ENCODE results near the gene TRAM1L1.

TRAM1L1 gene

DNA sequence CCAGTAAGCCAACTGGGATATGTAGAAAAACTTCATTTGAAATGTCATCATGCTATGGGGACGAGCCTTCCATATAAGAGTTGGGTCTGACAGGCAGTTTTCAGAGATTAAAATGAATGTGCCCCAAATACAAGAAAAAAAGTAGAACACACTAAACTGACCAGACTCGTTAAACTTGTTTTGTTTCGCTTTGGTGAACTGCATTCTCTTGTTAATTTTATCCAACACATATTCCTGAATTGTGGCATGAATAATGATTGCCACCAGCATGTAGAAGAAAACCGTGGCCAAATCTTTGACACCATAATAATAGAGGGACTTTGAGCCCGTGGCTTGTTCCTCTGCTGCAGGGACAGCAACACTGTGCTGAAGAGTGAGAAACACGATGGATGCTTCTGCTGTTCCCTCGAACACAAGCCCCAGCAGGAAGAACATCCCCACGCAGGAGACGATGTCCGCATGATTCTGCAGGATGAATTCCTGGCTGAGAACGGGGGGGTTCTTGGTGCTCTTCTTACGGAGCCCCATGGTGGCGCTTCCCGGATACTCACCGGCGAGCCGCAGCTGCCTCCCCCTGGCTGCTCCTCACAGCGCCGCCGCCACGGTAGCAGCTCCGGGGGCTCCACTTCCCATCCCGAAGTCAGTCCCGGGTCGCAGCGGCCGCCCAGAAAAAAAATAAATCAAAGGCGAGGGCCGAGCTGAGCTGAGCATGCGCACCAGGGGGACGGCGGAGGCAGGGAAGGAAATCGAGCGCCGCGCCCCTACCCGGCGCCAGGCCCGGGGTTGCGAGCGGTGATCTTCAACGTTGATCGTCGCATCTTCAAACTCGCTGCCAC lies at the start of gene TRAM1L1:
TRAM1L1 (minus strand) TSS at position 711 of the 836 bp plus-strand sequence; CDS start at position 528, 183 bp downstream.
- TF ChIP-seq, protein P1, sequence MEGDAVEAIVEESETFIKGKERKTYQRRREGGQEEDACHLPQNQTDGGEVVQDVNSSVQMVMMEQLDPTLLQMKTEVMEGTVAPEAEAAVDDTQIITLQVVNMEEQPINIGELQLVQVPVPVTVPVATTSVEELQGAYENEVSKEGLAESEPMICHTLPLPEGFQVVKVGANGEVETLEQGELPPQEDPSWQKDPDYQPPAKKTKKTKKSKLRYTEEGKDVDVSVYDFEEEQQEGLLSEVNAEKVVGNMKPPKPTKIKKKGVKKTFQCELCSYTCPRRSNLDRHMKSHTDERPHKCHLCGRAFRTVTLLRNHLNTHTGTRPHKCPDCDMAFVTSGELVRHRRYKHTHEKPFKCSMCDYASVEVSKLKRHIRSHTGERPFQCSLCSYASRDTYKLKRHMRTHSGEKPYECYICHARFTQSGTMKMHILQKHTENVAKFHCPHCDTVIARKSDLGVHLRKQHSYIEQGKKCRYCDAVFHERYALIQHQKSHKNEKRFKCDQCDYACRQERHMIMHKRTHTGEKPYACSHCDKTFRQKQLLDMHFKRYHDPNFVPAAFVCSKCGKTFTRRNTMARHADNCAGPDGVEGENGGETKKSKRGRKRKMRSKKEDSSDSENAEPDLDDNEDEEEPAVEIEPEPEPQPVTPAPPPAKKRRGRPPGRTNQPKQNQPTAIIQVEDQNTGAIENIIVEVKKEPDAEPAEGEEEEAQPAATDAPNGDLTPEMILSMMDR (IDR thresholded peaks at IDR 0.05; ENCODE audit: low read depth, low read length, missing control alignments) = no peak
- H3K4me3 ChIP-seq (ENCODE audit: low read depth, low read length) = no peak within 1 kb of the TSS
- DNase-seq (ENCODE audit: low read depth) = no peak

DNA sequence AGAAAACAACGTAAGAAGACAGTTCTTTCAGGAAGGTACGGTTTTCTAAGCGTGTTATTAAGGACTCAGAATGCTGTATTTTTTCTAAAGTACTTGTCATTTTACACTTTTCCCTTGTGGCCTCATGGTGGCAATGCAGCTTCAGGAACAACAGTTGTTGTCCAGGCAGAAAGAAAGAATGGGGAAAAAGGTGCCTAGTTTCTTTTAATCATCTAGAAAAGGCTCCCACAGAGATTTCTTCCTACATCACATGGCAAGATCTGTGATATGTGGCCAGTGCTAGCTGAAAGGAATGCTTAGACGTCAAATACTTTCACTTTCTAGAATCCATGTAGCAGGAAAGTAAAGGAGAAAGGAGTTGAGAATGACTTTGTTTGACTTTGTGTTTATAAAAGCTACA lies 49.0 kb upstream of the TRAM1L1 start:
- no peak overlapping the region for H3K4me3 ChIP-seq (ENCODE audit: low read depth, low read length)
- no peak for DNase-seq (ENCODE audit: low read depth)
- TF ChIP-seq, protein P1 (IDR thresholded peaks at IDR 0.05; ENCODE audit: low read depth, low read length, missing control alignments) = peak; percentile 21

DNA sequence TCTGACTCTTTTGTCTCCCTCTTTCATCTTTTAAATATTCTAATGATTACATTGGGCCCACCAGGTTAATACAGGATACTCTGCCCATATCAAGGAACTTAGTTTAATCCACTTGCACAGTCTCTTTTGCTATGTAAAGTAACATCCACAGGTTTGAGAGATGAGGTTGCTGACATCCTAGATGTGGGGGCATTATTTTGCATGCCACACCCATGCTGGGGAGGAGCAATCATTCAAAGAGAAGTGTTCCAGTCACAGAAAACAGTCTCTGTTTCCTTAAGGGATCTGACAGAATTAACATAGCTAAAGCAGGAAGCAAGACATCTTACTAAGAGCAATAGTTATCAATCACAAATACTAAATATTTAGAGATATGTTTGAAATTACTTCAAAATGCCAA lies 11.5 kb upstream of the TRAM1L1 start:
- DNase-seq (ENCODE audit: low read depth) = no peak
- H3K4me3 ChIP-seq (ENCODE audit: low read depth, low read length) = no peak overlapping the region
- TF ChIP-seq, protein P1 (IDR thresholded peaks at IDR 0.05; ENCODE audit: low read depth, low read length, missing control alignments) = no peak

DNA sequence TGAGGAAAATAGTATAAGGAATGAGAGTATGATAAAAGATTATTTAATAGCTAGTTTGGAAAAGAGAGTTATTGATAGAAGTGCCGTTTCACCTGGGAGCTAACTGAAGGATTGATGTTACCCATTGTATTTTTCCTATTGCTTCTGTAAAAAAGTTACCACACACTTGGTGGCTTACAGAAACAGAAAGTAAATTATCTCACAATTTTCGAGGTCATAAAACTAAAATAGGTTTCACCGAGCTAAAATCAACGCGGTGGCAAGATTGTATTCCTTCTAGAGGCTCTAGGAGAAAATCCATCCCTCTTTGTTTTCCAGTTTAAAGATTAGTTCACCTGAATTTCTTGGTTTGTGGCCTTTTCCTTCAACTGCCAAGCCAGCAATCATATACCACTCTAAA lies 11.1 kb upstream of the TRAM1L1 start:
- DNase-seq (ENCODE audit: low read depth) = no peak
- TF ChIP-seq, protein P1 (IDR thresholded peaks at IDR 0.05; ENCODE audit: low read depth, low read length, missing control alignments) = no peak
- H3K4me3 ChIP-seq (ENCODE audit: low read depth, low read length) = no peak overlapping the region

DNA sequence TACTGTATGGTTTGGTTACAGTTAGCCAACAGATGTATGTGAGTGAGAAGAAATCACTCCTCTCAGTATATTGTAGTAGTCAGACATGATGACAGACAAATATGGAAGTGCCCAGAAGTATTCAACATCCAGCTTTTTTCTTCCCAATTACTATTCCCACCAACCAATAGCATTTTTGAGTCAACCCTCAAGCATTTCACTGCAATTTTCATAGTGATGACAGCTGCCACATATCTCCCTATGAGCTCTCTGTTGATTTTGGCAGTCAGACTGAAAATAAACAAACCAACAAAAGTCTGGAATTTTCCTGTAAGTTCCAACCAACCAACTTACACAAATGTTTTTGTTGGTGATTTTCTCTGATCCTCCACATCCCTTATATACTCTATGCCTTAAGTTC lies 8.2 kb upstream of the TRAM1L1 start:
- no peak overlapping the region for H3K4me3 ChIP-seq (ENCODE audit: low read depth, low read length)
- DNase-seq (ENCODE audit: low read depth) = no peak
- TF ChIP-seq, protein P1 (IDR thresholded peaks at IDR 0.05; ENCODE audit: low read depth, low read length, missing control alignments) = no peak

DNA sequence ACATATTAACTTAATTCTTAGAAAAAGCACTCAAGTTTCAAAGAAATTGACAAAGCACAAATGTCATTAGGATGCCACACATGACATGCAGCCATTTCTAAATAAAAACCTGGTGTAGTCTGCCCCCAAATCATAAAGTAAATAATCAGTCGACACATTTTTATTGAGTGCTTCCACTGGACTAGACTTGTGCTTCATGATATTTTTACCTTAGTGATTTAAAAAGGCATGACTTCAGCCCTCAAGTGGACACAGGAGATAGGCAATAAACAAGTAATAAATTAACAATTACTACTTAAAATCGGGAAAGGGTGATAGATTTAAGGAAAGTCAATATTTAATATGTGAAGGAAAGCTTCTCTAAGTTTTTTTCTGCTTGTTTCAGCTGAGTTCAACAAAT lies 7.6 kb downstream of the TRAM1L1 start:
- H3K4me3 ChIP-seq (ENCODE audit: low read depth, low read length) = no peak overlapping the region
- TF ChIP-seq, protein P1 (IDR thresholded peaks at IDR 0.05; ENCODE audit: low read depth, low read length, missing control alignments) = no peak
- no peak for DNase-seq (ENCODE audit: low read depth)

DNA sequence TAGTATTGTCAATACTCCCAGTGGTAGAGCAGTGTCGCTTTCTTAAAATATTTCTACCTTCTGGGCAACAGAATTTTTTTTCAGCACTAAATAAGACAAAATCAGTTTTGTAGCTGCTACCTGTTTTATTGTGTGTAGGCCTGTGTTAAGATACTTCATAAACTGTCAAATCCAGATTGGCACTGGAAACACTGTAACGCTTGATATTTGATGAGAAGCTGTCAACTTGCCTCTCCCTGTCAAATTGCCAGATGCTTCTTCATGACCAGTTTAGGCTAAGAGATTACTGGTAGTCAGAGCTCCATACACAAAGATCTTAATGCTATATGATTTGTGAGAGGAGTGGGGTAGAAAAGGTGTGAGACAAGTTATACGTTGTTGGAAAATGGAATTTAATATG lies 17.3 kb downstream of the TRAM1L1 start:
- no peak overlapping the region for H3K4me3 ChIP-seq (ENCODE audit: low read depth, low read length)
- TF ChIP-seq, protein P1 (IDR thresholded peaks at IDR 0.05; ENCODE audit: low read depth, low read length, missing control alignments) = no peak
- no peak for DNase-seq (ENCODE audit: low read depth)

All from GM12864 (cell line).